GM12875 (cell line): ENCODE measurements around the gene HPGDS.

Experiments used
- H3K4me3 ChIP-seq: one replicate; pipeline ENCODE4 v1.5.1; 2011; ENCODE audit warnings: low read depth, low read length, control low read depth
- TF ChIP-seq, protein P1 (sequence below): IDR thresholded peaks from 2 replicates; pipeline ENCODE4 v1.5.1; 2011; ENCODE audit warnings: low read depth, mild to moderate bottlenecking, control low read depth, inconsistent platforms, low read length, moderate library complexity, borderline replicate concordance; ENCODE audit not compliant: insufficient read depth

HPGDS gene

DNA sequence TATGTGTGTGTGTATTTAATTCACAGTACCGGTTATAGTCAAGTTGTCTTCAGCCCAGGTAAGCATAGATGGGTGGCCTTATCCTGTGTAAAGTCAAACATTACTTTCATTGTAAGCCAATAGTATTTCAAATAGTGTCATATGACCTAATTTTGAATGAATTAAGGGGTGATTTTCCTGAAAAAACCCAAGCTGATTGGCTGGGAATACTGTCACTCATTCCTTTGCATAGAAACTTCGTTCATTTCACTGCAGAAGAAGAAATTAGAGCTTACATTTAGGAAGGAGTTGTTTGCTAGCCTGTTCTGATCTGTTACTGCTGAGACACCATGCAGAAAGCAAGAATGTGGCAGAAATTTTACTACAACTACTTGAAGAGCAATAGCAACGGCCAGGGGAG lies 89.6 kb downstream of the HPGDS start:
- TF ChIP-seq, protein P1, sequence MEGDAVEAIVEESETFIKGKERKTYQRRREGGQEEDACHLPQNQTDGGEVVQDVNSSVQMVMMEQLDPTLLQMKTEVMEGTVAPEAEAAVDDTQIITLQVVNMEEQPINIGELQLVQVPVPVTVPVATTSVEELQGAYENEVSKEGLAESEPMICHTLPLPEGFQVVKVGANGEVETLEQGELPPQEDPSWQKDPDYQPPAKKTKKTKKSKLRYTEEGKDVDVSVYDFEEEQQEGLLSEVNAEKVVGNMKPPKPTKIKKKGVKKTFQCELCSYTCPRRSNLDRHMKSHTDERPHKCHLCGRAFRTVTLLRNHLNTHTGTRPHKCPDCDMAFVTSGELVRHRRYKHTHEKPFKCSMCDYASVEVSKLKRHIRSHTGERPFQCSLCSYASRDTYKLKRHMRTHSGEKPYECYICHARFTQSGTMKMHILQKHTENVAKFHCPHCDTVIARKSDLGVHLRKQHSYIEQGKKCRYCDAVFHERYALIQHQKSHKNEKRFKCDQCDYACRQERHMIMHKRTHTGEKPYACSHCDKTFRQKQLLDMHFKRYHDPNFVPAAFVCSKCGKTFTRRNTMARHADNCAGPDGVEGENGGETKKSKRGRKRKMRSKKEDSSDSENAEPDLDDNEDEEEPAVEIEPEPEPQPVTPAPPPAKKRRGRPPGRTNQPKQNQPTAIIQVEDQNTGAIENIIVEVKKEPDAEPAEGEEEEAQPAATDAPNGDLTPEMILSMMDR = no peak
- no peak overlapping the region for H3K4me3 ChIP-seq

DNA sequence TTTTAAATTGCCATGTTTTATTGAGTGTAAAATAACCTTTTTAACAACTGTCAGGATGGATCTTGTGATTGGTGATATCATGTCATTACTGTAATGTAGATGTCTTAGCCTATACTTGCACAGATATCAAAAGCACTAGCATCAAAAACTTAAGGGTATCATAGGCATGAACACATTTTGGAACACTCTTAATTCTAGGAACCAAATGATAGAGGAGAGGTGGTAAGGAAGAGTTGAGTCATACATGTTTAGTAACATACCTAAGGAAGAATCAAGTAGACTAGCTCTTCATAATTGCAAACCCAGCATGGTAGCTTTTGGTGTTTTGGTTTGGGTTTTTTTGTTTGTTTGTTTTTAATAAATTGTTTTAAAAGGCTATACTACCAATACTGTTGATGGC lies 91.5 kb downstream of the HPGDS start:
- TF ChIP-seq, protein P1 = no peak
- no peak overlapping the region for H3K4me3 ChIP-seq
